Dermis lymphatic vessel endothelial cell (primary cell): ENCODE results near the gene RNASE9. TPM values are rescaled to one million over a fixed set of nuclear protein-coding genes. Genes with fewer than 3 reads are reported as not detected.

Experiments
- total RNA-seq: library from RNA; depleted of rRNA; stranded (reverse); fragments of >200 nt; gene quantifications from 2 replicates; pipeline ENCODE4 v1.2.1, GENCODE V29; 2014

The RNASE9 gene
- not detected in 2 replicates for total RNA-seq

DNA sequence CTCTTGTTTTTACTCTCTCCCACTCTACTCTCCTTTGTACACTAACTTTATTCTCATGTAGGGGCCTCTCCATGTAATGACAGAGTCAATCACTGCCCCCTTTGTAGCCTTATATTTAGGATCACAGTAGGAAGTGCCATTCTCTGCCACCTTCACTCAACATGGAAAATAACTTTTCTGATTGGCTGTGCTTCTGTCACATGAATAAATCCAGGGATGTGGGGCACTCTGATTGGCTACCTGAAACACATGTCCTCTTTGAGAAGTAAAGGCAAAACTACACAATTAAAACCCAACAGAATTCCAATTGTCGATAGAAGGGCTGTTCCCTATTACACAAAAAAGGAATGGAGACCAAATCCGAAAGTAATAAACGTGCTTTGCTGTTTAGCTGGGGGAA, at the start of gene RNASE9:
TSS of gene RNASE9 (minus strand) at position 87 of the 400 bp plus-strand sequence.

GRCh38 chr14:20591235-20591634, 30.4 kb upstream of the RNASE9 start, which contains the start of gene RNASE12:
RNASE12 (minus strand) TSS chr14:20591376; CDS start chr14:20590723, 653 bp downstream.

DNA sequence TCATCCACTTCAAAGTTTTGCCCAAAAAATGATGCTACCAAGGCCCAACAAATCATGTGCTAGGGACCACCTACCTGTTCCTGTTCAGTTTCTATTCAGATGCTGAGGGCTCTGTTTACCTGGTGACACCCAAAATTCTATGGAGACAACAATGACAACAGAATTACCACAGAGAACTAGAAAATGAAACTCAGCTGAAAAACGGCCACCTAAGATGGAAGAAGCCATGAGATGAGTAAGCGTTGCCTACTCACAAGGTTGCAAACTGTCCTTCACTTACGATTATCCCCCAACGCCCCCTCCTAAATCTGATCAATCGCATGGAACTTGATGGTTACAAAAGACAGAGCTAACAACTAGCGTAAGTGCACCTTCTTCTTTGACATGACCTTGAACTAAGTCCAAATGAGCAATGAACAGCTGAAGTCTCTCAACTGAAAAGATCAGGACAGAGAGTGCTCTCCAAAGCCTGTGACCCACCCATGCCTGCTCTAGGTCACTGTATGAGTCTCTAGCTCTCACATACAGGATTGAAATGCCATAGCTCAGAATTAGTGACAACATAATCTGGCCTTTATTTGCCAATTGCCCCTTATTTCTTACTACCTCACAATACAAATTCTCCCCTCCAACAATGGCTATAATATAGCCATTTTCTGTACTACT, 26.8 kb upstream of the RNASE9 start, which contains the start of gene RNASE11:
TSS of gene RNASE11 (minus strand) at position 513 of the 666 bp plus-strand sequence.

Other genes with a start within 250 kb of the RNASE9 start
- 37.2 and 63.2 TPM in 2 replicates for gene CCNB1IP1, start 227.8 kb downstream of the RNASE9 start, total RNA-seq
- 3.9 and 4.3 TPM in 2 replicates for gene PARP2, start 217.4 kb downstream of the RNASE9 start, total RNA-seq
- 25.2 and 33.3 TPM in 2 replicates for gene TEP1, start 147.5 kb downstream of the RNASE9 start, total RNA-seq
- 0.09 and 0.11 TPM in 2 replicates for gene KLHL33, start 124.9 kb downstream of the RNASE9 start, total RNA-seq
- 50.4 and 53.9 TPM in 2 replicates for gene OSGEP, start 106.2 kb downstream of the RNASE9 start, total RNA-seq
- gene APEX1, start 105.8 kb downstream of the RNASE9 start, total RNA-seq = 56.7 and 76.1 TPM in 2 replicates
- 18.3 and 33.3 TPM in 2 replicates for gene PIP4P1, start 99.6 kb downstream of the RNASE9 start, total RNA-seq
- 161 and 229 TPM in 2 replicates for gene PNP, start 91.6 kb downstream of the RNASE9 start, total RNA-seq
- under 0.01 TPM in 1 of 2 replicates, not detected in the other for gene RNASE10, start 55.5 kb downstream of the RNASE9 start, total RNA-seq
- gene RNASE11, start 27.0 kb upstream of the RNASE9 start, total RNA-seq = not detected in 2 replicates
- not detected in 2 replicates for gene RNASE12, start 30.3 kb upstream of the RNASE9 start, total RNA-seq
- not detected in 2 replicates for gene OR6S1, start 80.6 kb upstream of the RNASE9 start, total RNA-seq
- 12.8 and 19.3 TPM in 2 replicates for gene RNASE4, start 123.5 kb upstream of the RNASE9 start, total RNA-seq
- 3.0 and 6.2 TPM in 2 replicates for gene ANG, start 127.7 kb upstream of the RNASE9 start, total RNA-seq
- gene EDDM3A, start 184.8 kb upstream of the RNASE9 start, total RNA-seq = not detected in 2 replicates
- gene EDDM3B, start 207.4 kb upstream of the RNASE9 start, total RNA-seq = not detected in 2 replicates
- not detected in 2 replicates for gene RNASE6, start 220.2 kb upstream of the RNASE9 start, total RNA-seq
- gene RNASE1, start 241.8 kb upstream of the RNASE9 start, total RNA-seq = 0.43 and 0.98 TPM in 2 replicates